ENCODE results near the gene MSRB2.

The MSRB2 gene

DNA sequence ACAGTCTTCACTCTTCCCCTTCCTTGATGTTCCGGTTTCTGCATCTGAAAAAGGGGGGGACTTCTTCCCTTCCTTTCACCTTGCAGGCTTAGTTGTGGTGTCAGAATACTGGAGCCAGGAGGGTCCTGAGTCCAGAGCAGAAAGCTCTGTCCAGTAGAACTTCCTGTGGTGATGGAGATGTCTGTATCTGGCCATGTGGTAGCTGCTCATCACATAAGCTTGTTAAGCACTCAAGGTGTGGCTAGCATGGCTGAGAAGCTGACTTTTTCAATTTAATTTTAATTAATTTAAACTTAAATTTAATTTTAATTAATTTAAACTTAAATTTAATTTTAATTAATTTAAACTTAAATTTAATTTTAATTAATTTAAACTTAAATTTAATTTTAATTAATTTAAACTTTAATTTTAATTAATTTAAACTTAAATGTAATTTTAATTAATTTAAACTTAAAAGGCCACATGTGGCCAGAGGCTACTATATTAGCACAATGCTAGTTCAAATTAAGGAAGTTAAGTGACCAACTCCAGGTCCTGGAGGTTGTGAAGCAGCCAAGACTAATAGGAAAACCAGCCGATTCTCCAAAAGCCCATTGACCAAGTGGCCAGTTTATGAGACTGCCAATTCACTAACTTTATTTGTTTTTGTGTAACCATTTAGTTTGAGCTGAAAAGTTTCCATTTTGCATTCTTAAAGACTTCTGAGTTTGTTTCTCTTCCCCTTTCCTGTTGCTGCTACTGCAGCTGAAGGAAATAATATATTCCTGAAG, 16.3 kb downstream of the MSRB2 start:
- FAIRE-seq (no peak), DNase-seq (ENCODE audit: insufficient read length, low spot score) (no peak)
- TF ChIP-seq POLR2A (IDR thresholded peaks at IDR 0.05; ENCODE audit: low read depth, low read length): no peak

DNA sequence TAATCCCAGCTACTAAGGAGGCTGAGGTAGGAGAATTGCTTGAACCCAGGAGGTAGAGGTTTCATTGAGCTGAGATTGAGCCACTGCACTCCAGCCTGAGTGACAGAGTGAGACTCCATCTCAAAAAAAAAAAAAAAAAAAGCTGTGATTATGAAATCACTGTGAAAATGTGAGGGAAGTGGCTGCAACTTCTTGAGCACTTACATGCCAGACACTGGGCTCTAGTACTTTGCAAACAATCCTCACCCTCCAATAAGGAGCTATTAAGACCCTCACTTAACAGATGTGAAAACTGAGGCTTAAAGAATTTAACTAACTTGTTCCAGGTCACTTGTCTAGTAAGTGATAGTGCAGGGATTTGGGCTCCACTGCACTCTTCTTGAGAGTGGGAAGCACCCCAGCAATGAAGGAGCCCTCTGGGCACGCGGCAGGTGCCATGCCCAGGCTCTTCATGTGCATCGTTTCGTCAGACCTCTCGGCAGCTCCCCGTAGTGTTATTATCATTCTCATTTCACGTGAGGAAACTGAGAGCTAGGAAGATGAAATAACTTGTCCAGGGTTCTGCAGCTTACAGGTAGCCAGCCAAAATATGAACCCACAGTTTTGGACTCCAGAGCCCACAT, 19.0 kb downstream of the MSRB2 start:
- DNase-seq (ENCODE audit: insufficient read length, low spot score): no peak
- TF ChIP-seq POLR2A (IDR thresholded peaks at IDR 0.05; ENCODE audit: low read depth, low read length): no peak

DNA sequence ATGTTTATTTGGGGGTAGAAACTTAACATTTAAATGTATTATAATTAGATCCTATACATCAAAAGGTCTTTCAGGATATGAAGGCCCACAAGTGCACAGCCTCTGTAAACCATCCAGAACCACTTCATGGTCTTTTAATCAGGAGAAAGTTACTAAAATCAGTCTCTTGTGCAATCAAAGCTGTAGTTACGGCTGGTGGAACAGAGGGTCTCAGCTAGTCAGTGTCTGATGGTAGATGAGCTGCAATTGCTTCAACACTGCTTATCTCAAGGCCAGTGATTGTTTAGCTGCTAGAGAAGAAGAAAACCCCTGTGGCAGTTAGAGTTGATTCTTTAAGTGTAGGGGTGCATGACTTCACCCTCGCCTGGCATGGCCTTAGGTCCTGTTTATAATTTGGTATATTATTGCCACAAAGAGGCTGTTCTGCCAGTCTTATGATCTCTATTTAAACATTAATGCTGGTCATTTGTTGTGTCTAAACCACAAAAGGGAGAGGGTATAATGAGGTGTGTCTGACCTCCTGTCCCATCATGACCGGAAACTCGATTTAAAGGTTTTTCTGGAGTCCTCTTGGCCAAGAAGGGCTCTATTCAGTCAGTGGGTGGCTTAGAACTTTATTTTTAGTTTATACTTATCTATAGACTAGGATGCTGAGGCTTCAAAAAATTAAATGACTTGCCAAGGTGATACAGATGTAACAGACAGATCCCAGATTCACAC, 21.3 kb downstream of the MSRB2 start:
- no peak for FAIRE-seq
- no peak for TF ChIP-seq POLR2A (IDR thresholded peaks at IDR 0.05; ENCODE audit: low read depth, low read length)

More for the DNA sequence above, 19.0 kb downstream of the MSRB2 start:
- no peak for FAIRE-seq

DNA sequence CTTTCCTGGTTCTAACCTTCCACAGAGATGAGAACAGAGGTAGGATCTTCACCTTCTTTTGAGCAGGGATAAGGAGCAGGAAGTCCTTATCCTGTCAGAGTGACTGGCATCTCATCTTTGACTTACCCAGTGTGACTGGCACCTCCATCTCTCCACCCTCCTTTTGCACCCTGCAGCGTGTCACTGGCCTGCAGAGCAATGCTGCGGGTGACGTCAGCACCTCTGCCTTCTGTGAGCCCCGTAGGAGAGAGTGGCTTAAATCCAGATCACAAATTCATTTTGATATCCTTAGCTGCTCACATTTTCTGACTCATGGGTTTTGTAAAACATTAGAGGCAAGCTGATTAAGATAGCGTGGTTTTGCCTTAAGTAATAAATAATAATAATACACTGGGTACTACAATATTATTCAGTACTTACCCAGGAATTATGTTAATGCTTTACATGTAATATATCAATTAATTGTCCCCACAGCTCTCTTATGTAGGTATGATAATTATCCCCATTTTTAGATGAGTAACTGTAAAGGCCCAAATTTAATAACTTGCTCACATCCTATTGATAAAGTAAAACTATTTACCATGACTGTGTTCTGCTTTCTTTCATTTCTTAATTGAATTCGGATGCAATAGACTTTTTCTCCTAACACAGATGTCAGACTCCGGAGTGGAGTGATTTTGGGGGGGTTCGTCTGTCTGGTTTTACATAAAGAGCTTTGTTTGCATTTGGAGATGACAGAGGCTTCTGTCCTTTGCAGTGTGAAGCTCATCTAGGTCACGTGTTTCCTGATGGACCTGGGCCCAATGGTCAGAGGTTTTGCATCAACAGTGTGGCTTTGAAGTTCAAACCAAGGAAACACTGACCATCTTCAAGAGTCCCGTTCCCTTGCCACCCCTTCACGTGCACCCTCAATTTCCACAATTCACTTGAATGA, 24.9 kb downstream of the MSRB2 start:
- TF ChIP-seq POLR2A (IDR thresholded peaks at IDR 0.05; ENCODE audit: low read depth, low read length): no peak
- FAIRE-seq (no peak), DNase-seq (ENCODE audit: insufficient read length, low spot score) (no peak)

More for the DNA sequence above, 21.3 kb downstream of the MSRB2 start:
- no peak for DNase-seq (ENCODE audit: insufficient read length, low spot score)

DNA sequence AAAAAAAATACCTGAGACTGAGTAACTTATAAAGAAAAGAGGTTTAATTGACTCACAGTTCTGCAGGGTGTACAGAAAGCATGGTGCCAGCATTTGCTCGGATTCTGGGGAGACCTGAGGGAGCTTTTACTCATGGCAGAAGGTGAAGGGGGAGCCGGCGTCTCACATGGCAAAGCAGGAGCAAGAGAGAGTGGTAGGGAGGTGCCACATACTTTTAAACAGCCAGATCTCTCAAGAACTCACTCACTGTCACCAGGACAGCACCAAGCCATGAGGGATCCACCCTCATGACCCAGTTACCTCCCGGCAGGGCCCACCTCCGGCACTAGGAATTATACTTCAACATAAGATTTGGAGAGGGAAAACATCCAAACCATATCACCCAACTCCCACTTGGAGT, 25.8 kb downstream of the MSRB2 start:
- DNase-seq (ENCODE audit: insufficient read length, low spot score) (no peak), FAIRE-seq (no peak)
- no peak for TF ChIP-seq POLR2A (IDR thresholded peaks at IDR 0.05; ENCODE audit: low read depth, low read length)

DNA sequence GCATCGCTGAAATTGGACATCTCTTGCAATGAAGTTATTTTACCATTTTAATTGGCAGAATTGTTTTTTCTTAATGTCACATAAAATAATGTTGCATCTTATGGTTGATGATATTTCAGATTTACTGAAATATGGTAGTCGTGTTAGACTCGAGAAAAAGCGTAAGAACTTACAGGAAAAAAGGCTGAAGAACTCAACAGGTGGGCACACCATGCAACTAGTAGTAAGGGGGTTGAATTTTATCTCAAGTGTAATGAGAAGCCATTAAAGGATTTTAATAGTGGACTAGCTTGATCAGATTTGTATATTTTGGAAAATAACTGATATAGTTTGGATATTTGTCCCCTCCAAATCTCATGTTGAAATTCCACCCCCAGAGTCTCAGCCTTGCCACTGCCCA, 41.1 kb downstream of the MSRB2 start:
- DNase-seq (ENCODE audit: insufficient read length, low spot score) (no peak), FAIRE-seq (no peak)
- TF ChIP-seq POLR2A (IDR thresholded peaks at IDR 0.05; ENCODE audit: low read depth, low read length): no peak

DNA sequence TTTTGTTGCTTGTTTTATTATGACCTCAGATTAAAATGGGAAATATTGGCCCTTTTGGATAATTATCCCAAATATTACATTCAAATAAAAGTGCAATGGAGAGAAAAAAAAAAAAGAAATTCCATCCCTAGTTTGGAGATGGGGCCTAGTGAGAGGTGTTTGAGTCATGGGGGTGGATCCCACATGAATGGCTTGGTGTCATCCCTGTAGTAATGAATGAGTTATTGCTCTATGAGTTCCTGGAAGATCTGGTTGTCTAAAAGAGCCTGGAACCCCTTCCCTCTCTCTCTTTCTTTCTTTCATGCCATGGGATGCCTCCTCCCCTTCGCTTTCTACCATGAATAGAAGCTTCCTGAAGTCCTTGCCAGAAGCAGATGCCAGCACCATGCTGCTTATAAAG, 44.3 kb downstream of the MSRB2 start:
- DNase-seq (ENCODE audit: insufficient read length, low spot score) (no peak), FAIRE-seq (no peak)
- TF ChIP-seq POLR2A (IDR thresholded peaks at IDR 0.05; ENCODE audit: low read depth, low read length): no peak

DNA sequence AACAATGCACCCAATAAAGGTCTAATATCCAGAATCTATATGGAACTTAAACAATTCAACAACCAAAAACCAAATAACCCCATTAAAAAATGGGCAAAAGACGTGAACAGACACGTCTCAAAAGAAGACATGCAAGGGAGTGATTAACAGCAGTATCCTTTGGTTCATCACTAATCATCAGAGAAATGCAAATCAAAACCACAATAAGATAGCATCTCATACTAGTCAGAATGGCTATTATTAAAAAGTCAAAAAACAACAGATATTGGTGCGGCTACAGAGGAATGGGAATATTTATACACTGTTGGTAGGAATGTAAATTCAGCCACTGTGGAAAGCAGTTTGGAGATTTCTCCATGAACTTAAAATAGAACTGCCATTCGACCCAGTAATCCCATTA, 46.6 kb downstream of the MSRB2 start:
- no peak for TF ChIP-seq POLR2A (IDR thresholded peaks at IDR 0.05; ENCODE audit: low read depth, low read length)
- FAIRE-seq (no peak), DNase-seq (ENCODE audit: insufficient read length, low spot score) (no peak)

DNA sequence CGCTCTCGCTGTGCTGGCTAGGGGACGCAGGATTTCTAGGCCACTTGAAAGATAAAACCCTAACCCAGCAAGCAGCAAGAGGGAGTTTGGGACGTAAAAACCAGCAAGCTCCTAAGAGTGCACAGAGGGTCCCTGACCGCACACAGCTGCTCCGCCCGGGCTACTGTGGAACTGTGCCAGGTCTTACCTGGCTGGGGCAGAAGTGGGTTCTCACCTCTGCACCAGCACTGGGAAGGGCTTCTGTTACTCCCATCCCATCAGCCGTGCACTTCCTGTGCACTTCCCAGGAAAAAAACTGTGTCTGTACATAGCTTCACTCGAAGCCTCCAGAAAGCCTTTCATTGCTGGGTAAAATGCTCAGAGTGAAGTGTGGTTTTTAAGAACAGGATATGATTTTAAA, 50.9 kb downstream of the MSRB2 start:
- DNase-seq (ENCODE audit: insufficient read length, low spot score): no peak
- FAIRE-seq: no peak
- no peak for TF ChIP-seq POLR2A (IDR thresholded peaks at IDR 0.05; ENCODE audit: low read depth, low read length)

DNA sequence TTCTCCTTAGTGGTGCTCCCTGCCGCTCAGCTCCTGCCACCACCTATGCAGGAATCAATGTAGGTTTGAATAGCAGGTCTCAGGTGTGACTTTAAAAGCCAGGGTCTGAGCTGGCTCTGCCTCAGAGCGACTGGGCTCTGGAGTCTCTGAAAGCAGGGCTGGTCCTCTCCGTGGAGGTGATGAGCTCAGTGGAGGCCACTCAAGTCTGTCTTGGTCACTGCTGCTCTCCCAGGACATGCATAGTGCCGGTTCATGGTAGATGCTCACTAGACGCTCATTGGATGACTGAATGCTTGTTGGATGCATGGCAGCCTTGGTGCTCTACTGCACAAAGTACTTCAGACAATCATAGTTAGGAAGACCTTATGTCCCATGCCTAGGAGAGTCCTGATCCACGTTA, 51.7 kb downstream of the MSRB2 start:
- no peak for DNase-seq (ENCODE audit: insufficient read length, low spot score)
- no peak for TF ChIP-seq POLR2A (IDR thresholded peaks at IDR 0.05; ENCODE audit: low read depth, low read length)
- no peak for FAIRE-seq

DNA sequence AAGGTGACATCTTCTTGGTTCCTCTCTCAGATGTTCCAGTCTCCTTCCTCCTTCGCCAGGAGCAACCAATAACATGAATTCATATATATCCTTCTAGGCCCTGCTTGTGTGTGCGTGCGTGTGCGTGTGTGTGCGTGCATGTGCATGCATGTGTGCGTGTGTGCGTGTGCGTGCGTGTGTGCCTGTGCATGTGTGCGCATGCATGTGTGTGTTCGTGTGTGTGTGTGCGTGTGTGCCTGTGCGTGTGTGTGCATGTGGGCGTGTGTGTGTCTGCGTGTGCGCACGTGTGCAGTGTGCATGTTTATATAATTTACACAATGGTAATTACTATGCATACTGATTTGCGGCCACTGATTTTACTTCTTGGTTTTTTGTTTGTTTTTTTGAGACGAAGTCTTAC, 52.8 kb downstream of the MSRB2 start:
- DNase-seq (ENCODE audit: insufficient read length, low spot score) (no peak), FAIRE-seq (no peak)
- no peak for TF ChIP-seq POLR2A (IDR thresholded peaks at IDR 0.05; ENCODE audit: low read depth, low read length)

DNA sequence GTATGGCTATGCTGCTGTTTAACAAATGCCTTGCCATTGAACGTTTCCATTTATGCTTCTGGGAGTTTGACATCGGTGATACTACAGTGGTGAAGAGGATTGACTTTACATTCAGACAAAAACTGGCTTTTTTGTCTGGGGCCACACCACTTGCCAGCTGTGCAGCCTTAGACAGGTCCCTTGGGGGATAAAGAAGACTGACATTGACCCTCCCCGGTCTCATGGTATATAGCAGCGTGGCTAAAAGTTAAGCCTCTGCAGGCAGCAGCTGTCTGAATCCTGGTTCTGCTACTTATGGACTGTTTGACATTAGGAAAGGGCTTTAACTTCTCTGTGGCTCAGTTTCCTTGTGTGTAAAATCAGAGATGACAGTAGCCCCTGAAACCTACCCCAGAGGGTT, 54.7 kb downstream of the MSRB2 start:
- TF ChIP-seq POLR2A (IDR thresholded peaks at IDR 0.05; ENCODE audit: low read depth, low read length): no peak
- no peak for FAIRE-seq

DNA sequence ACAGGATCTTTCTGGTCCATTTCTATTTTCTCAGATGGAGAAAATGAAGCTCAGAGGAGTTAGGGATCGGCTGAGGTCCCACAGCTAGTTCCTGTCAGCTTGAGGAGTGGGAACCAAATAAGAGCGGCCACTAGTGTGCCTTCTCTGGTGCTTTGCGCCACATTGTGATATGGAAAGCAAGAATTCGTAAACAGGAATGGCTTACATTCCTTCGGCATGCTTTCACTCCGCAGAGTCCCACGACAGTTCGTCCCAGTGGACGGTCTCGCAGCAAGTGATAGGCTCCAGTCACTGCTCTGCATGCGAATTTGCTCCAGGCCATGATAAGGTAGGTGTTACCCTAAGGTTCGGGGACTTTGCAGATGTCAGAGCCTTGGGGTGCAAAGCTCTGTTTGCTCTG, 55.2 kb downstream of the MSRB2 start:
- TF ChIP-seq POLR2A (IDR thresholded peaks at IDR 0.05; ENCODE audit: low read depth, low read length): no peak
- DNase-seq (ENCODE audit: insufficient read length, low spot score): no peak
- FAIRE-seq: no peak

More for the DNA sequence above, 54.7 kb downstream of the MSRB2 start:
- no peak for DNase-seq (ENCODE audit: insufficient read length, low spot score)

DNA sequence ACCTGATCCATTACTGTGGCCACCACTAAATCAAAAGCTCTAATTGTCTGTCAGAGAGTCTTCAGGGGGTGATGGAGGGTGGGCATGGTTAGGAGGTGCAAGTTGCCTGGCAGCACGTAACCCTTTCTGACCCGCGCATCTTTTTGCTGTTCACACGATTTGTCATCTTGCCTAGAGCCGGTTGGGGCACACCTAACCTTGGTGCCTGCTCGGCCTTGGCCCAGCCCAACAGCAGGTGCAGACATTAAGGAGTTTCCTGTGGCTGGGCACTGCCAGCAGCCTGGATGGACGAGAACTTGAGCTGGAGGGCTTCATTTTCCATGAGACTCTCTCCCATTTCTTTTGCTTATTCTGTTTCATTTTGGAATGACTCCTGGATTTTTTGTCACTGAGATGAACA, 55.7 kb downstream of the MSRB2 start:
- DNase-seq (ENCODE audit: insufficient read length, low spot score) (no peak), FAIRE-seq (no peak)
- TF ChIP-seq POLR2A (IDR thresholded peaks at IDR 0.05; ENCODE audit: low read depth, low read length): no peak

All from H54 (cell line).